ENCODE measurements around the gene AANAT. TPM values are rescaled to one million over a fixed set of nuclear protein-coding genes. Genes with fewer than 3 reads are reported as not detected.

AANAT gene
- total RNA-seq, 1 donor from 2014 or later, result not detected

- intact Hi-C loops (cut with micrococcal nuclease), result no loop called here
- ATAC-seq (no peak), DNase-seq (no peak)
These were observed 50.2 kb downstream of the AANAT start for GRCh38 chr17:76517638-76518038.

- intact Hi-C loops (cut with micrococcal nuclease), result no loop called here
- ATAC-seq (no peak), DNase-seq (no peak)
These were observed 51.9 kb downstream of the AANAT start for GRCh38 chr17:76519048-76519966.

Other genes starting within 250 kb of the AANAT start
- gene RNF157, start 227.1 kb upstream of the AANAT start, total RNA-seq, result 18.0 TPM
- 35.4 TPM for gene UBALD2, start 202.3 kb upstream of the AANAT start, total RNA-seq
- 2.7 TPM for gene QRICH2, start 159.3 kb upstream of the AANAT start, total RNA-seq
- 38.8 TPM for gene PRPSAP1, start 113.7 kb upstream of the AANAT start, total RNA-seq
- gene SPHK1, start 83.0 kb upstream of the AANAT start, total RNA-seq, result 2.7 TPM
- 39.0 TPM for gene UBE2O, start 14.5 kb upstream of the AANAT start, total RNA-seq
- gene RHBDF2, start 33.8 kb downstream of the AANAT start, total RNA-seq, result 17.7 TPM
- 28.0 TPM for gene CYGB, start 70.1 kb downstream of the AANAT start, total RNA-seq
- gene PRCD, start 72.4 kb downstream of the AANAT start, total RNA-seq, result 4.3 TPM
- gene ST6GALNAC2, start 118.3 kb downstream of the AANAT start, total RNA-seq, result 5.1 TPM
- gene ST6GALNAC1, start 176.2 kb downstream of the AANAT start, total RNA-seq, result 3.8 TPM
- 364 TPM for gene MXRA7, start 243.4 kb downstream of the AANAT start, total RNA-seq

Measured in left ventricle myocardium superior (tissue), 1 donor.